Large intestine (tissue), 3 donors: ENCODE measurements around the gene L3MBTL4. TPM values are rescaled to one million over a fixed set of nuclear protein-coding genes. Genes with fewer than 3 reads are reported as not detected.

ENCODE experiments used
- DNase-seq, 2 donors: peaks; one replicate each; pipeline versions ENCODE4 v3.0.0 to v3.0.0-alpha.2; 2013
- H3K27ac ChIP-seq: one replicate; pipeline ENCODE4 v1.5.1; 2013; ENCODE audit warnings: low read length
- H3K27me3 ChIP-seq: 2 replicates; pipeline ENCODE4 v1.6.1; 2013; ENCODE audit warnings: low read length; ENCODE audit not compliant: control insufficient read depth, insufficient read depth
- H3K36me3 ChIP-seq: 2 replicates; pipeline ENCODE4 v1.6.1; 2013; ENCODE audit warnings: low read length; ENCODE audit not compliant: control insufficient read depth, insufficient read depth
- H3K4me1 ChIP-seq: one replicate; pipeline ENCODE4 v1.6.1; 2013; ENCODE audit warnings: low read length; ENCODE audit not compliant: control insufficient read depth, insufficient read depth
- H3K4me3 ChIP-seq: one replicate; pipeline ENCODE4 v1.5.1; 2013; ENCODE audit warnings: low read length
- H3K9me3 ChIP-seq: one replicate; pipeline ENCODE4 v1.6.1; 2013; ENCODE audit warnings: mild to moderate bottlenecking, low read depth, low read length, moderate library complexity; ENCODE audit not compliant: control insufficient read depth
- WGBS: methylation state at CpG from one replicate; pipeline ENCODE4 v1.1.5; 2013; ENCODE audit warnings: low lambda C conversion rate; ENCODE audit not compliant: insufficient coverage; 5-methylcytosine and 5-hydroxymethylcytosine counted together
- polyA plus RNA-seq: library from polyadenylated mRNA; unstranded; fragments of 120-200 nt; gene quantifications from one replicate; pipeline ENCODE4 v1.2.1, GENCODE V29; 2013

The L3MBTL4 gene
- polyA plus RNA-seq, 1 donor = 4.0 TPM

DNA sequence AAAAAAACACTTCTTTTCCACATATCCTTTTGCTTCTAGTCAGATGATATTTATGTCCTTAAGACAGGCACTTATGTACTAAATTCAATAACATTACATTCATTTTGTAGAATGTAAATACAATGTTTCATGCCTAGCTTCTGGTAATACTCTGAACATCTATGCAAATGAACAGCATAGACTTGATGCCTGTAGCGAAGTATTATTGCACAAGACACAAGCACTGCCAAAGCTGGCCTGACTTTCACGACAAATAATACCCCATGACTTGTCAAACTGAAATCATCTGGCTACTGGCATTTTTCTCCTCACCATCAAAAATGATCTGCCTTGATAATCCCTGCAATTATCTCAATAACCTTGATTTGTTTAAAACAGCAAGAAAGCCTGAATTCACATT is 101.3 kb downstream of the L3MBTL4 start:
- WGBS = no CpG with 5 or more reads among the region's 2 CpGs
- peaks cover 7% of the 10 kb centered on the region for H3K4me1 ChIP-seq
- H3K9me3 ChIP-seq = peaks cover 9% of the 10 kb centered on the region
- no peaks in the 10 kb centered on the region for H3K36me3 ChIP-seq
- no peak for DNase-seq
- no peaks in the 10 kb centered on the region for H3K27me3 ChIP-seq
- H3K27ac ChIP-seq = no peak overlapping the region
- no peak overlapping the region for H3K4me3 ChIP-seq

DNA sequence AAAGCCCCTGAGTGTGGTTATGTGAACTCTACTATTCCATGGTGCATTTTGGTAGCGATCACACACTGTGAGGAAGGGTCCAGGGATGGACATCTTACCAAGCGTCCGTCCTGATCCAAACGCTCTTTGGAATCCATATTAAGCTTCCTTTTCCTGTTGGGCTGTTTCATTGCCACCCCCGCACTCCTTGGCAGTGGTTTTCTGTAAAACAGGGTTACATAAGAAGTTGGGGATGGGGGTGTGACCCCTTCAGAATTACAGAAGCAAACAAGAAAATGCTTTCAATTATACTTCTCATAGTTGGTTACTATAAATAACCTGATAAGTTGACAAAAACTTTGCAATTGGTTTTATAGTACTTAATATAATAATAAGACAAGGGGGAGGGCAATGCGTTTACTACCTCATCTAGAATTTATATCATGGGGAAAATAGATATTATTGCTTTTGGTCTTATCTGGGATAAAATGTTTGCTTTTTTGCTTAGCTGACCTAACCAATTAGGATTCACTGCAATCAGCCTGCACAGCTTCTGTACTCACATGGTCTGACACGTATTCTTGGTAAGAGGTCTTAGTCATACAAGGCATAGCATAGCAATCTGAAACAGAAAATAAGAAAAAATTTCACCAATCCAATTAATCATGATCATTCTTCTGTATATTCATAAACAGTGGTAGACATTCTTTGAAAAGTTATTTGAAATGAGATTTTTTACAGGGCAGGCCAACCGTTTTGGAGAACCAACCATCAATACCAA is 103.1 kb downstream of the L3MBTL4 start:
- peaks cover 7% of the 10 kb centered on the region for H3K4me1 ChIP-seq
- H3K27ac ChIP-seq = no peak overlapping the region
- H3K36me3 ChIP-seq = no peaks in the 10 kb centered on the region
- H3K4me3 ChIP-seq = no peak overlapping the region
- no peaks in the 10 kb centered on the region for H3K9me3 ChIP-seq
- H3K27me3 ChIP-seq = no peaks in the 10 kb centered on the region
- no peak for DNase-seq
- WGBS = no CpG with 5 or more reads among the region's 8 CpGs

- 80% methylated on average over 1 of the region's 2 CpGs for WGBS
- Histone ChIP-seq H3K4me1 (peaks cover 5% of the 10 kb centered on the region), H3K4me3 (no peak overlapping the region), H3K27ac (no peak overlapping the region), H3K36me3 (no peaks in the 10 kb centered on the region), H3K9me3 (no peaks in the 10 kb centered on the region), H3K27me3 (no peaks in the 10 kb centered on the region)
- DNase-seq = no peak
Measured at GRCh38 chr18:6310714-6311113, 104.0 kb downstream of the L3MBTL4 start.

DNA sequence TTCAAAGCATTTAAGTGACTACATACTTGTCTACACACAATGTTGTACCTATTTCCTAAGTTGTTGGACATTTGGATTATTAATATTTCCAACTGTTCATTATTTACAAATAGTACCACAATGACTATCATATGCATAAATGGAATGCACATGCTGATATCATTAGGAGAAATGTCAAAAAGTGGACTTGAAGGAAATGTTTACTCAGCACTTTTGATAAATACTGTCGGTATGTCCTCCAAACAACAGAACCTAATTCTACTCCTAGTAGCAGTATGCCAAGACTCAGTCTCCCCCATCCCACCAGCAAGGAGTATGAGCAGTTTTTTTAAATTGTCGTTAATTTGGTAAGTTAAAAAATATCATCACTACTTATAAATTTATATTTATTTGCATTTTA is 116.8 kb downstream of the L3MBTL4 start:
- no peak for DNase-seq
- Histone ChIP-seq H3K9me3 (no peaks in the 10 kb centered on the region), H3K4me1 (no peaks in the 10 kb centered on the region), H3K27me3 (no peaks in the 10 kb centered on the region), H3K36me3 (no peaks in the 10 kb centered on the region), H3K27ac (no peak overlapping the region), H3K4me3 (no peak overlapping the region)
- WGBS = 100% methylated on average over 1 of the region's 2 CpGs

GRCh38 chr18:6294148-6294784 is 120.4 kb downstream of the L3MBTL4 start:
- H3K36me3 ChIP-seq = no peaks in the 10 kb centered on the region
- H3K27ac ChIP-seq = no peak overlapping the region
- no peaks in the 10 kb centered on the region for H3K4me1 ChIP-seq
- DNase-seq = no peak
- H3K4me3 ChIP-seq = no peak overlapping the region
- H3K9me3 ChIP-seq = no peaks in the 10 kb centered on the region
- WGBS = no CpG with 5 or more reads among the region's 4 CpGs
- H3K27me3 ChIP-seq = no peaks in the 10 kb centered on the region

- no peak overlapping the region for H3K27ac ChIP-seq
- no peak overlapping the region for H3K4me3 ChIP-seq
- H3K27me3 ChIP-seq = no peaks in the 10 kb centered on the region
- no peaks in the 10 kb centered on the region for H3K9me3 ChIP-seq
- 40% methylated on average over 1 of the region's 4 CpGs for WGBS
- no peak for DNase-seq
- no peaks in the 10 kb centered on the region for H3K36me3 ChIP-seq
- H3K4me1 ChIP-seq = no peaks in the 10 kb centered on the region
Measured at GRCh38 chr18:6289843-6290242, 124.9 kb downstream of the L3MBTL4 start.

- no peak overlapping the region for H3K27ac ChIP-seq
- 100% methylated on average over 2 of the region's 4 CpGs for WGBS
- no peaks in the 10 kb centered on the region for H3K9me3 ChIP-seq
Measured at GRCh38 chr18:6286585-6286984, 128.1 kb downstream of the L3MBTL4 start.

DNA sequence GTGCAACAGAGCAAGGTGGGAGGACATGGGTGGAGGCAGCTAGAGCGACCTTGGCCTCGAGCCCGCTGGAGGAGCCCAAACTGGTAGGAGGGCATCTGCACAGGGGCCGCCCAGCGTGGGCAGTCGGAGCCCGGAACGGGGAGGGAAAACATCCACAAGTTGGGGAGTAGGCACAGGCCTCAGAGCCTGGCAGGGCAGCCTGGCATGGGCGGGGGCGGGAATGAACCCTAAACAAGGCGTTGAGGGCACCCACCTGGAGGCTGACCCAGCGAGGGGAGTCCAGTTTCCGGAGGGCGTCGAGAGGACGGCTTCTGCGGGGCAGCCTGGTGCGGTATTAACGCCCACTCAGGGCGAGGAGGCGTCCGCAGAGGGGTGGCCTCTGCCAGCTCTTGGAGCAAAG is 129.9 kb downstream of the L3MBTL4 start:
- H3K27ac ChIP-seq = no peak overlapping the region
- no CpG with 5 or more reads among the region's 22 CpGs for WGBS

More at GRCh38 chr18:6286585-6286984, 128.1 kb downstream of the L3MBTL4 start:
- Histone ChIP-seq H3K36me3 (no peaks in the 10 kb centered on the region), H3K27me3 (no peaks in the 10 kb centered on the region), H3K4me3 (no peak overlapping the region), H3K4me1 (peaks cover 7% of the 10 kb centered on the region)
- no peak for DNase-seq

DNA sequence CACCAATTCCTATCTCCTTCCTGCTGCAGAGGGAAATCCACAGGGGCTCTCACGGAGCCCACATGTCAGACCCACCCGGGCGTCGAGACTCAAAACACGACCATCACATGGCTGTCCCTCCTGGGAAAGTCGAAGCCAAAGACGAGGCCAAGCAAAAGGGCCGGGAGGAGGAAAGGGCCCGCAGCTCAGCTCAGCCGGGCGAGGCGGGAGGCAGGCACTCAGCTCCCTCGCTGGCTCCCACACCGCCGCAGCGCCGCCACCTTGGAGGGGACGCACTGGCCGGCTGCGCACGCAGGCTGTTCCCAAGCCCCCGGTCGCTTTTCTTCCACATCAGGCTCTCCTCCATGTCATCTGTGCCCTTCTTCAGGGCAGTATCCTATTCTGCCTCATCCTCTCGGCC is 130.4 kb downstream of the L3MBTL4 start:
- no peak overlapping the region for H3K4me3 ChIP-seq
- 80% methylated on average over 1 of the region's 24 CpGs for WGBS
- H3K27ac ChIP-seq = no peak overlapping the region
- no peaks in the 10 kb centered on the region for H3K36me3 ChIP-seq
- no peak for DNase-seq
- H3K9me3 ChIP-seq = no peaks in the 10 kb centered on the region
- H3K4me1 ChIP-seq = peaks cover 12% of the 10 kb centered on the region
- H3K27me3 ChIP-seq = no peaks in the 10 kb centered on the region

More for the DNA sequence above, 129.9 kb downstream of the L3MBTL4 start:
- H3K36me3 ChIP-seq = no peaks in the 10 kb centered on the region
- H3K9me3 ChIP-seq = no peaks in the 10 kb centered on the region
- no peak overlapping the region for H3K4me3 ChIP-seq
- H3K4me1 ChIP-seq = peaks cover 12% of the 10 kb centered on the region
- no peak for DNase-seq
- no peaks in the 10 kb centered on the region for H3K27me3 ChIP-seq

DNA sequence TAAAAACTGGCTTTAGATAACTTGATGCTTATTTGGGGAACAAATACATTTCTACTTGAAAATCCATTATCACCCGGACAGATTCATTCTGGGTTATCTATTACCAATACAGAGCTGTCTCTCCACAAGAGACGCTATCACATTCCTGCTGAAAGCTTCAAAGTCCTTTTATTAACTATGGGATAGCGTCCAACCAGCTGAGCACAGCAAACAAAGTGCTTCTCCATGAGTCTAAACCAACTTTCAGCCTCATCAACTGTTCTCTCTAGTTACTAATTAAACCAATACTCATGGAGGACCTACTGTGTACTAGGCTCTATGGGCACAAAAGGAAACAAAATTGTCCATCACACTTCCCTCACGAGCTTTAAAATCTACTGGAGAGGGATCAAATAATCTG is 132.8 kb downstream of the L3MBTL4 start:
- no peaks in the 10 kb centered on the region for H3K9me3 ChIP-seq
- H3K4me3 ChIP-seq = no peak overlapping the region
- peak; percentile 56 to 69 for DNase-seq
- 100% methylated on average over 1 of the region's 4 CpGs for WGBS
- H3K4me1 ChIP-seq = peaks cover 12% of the 10 kb centered on the region
- no peaks in the 10 kb centered on the region for H3K27me3 ChIP-seq
- no peaks in the 10 kb centered on the region for H3K36me3 ChIP-seq
- H3K27ac ChIP-seq = peak overlapping the region; percentile 66
